Activated CD4-positive, alpha-beta T cell treated with anti-CD3 and anti-CD28 coated beads, Interleukin-10, Interleukin-2, amounts not matched to agents 100 ng/mL and 50 ng/mL, durations not matched to agents 16 hours and 8 hours (primary cell): ENCODE data around the gene LBX1.
"Not testable (repeated sequence)": the region's sequence is repeated elsewhere in the genome, so short reads cannot be mapped to it uniquely, and the experiment has no call there.

ENCODE experiments used
- DNase-seq: peaks from one replicate; pipeline ENCODE4 v3.0.0-alpha.2; 2020

LBX1 gene

GRCh38 chr10:101202667-101203066 lies 26.6 kb downstream of the LBX1 start:
- not testable (repeated sequence) for DNase-seq

GRCh38 chr10:101198326-101198977 lies 30.8 kb downstream of the LBX1 start:
- DNase-seq, result not testable (repeated sequence)

GRCh38 chr10:101195921-101196320 lies 33.3 kb downstream of the LBX1 start:
- no peak for DNase-seq

- no peak for DNase-seq
Measured at GRCh38 chr10:101189461-101190401, 39.5 kb downstream of the LBX1 start.

DNA sequence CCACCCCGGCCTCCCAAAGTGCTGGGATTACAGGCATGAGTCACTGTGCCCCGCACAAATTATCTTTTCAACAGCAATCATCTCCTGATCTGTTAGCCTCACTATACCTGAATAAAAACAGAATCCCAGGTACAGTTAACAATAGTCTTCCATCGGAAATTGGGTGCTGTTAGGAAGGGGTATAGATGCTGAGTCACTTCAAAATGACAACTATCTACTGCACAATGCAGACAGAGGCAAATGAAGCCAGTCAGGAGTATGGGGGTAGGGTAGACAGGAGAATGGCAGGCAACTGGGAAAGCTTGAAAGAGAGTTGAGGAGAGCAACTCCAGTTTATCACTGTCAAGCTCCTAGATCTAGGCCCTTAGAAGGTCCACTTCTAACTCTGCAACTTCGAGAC lies 40.3 kb downstream of the LBX1 start:
- no peak for DNase-seq

GRCh38 chr10:101183458-101184183 lies 45.6 kb downstream of the LBX1 start:
- DNase-seq, result no peak

DNA sequence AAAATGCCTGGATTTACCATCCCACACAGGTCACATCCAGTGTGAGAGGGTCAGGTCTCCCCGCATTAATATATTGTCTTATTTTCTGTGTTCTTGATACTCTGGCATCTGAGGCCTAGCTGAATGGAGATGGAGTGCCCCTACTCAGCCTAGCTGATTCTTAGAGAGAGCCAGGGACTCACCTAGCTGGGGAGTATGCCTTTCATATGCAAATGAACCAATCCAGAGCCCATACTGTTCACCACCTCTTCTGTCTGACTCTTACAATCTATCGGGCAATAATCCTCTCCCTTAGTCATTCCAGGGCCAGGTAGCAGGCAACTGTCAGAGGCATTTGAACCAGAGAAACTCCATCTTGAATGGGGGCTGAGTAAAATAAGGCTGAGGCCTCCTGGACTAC lies 46.3 kb downstream of the LBX1 start:
- DNase-seq, result no peak
